Vein endothelial cell (primary cell): ENCODE data around the gene TIMMDC1. TPM values are rescaled to one million over a fixed set of nuclear protein-coding genes. Genes with fewer than 3 reads are reported as not detected.

Source experiments
- total RNA-seq: library from RNA; depleted of rRNA; stranded (reverse); fragments of >200 nt; gene quantifications from 2 replicates; pipeline ENCODE4 v1.2.3, GENCODE V29; 2012

Gene TIMMDC1, protein sequence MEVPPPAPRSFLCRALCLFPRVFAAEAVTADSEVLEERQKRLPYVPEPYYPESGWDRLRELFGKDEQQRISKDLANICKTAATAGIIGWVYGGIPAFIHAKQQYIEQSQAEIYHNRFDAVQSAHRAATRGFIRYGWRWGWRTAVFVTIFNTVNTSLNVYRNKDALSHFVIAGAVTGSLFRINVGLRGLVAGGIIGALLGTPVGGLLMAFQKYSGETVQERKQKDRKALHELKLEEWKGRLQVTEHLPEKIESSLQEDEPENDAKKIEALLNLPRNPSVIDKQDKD
- 35.6 and 44.7 TPM in 2 replicates for total RNA-seq

DNA sequence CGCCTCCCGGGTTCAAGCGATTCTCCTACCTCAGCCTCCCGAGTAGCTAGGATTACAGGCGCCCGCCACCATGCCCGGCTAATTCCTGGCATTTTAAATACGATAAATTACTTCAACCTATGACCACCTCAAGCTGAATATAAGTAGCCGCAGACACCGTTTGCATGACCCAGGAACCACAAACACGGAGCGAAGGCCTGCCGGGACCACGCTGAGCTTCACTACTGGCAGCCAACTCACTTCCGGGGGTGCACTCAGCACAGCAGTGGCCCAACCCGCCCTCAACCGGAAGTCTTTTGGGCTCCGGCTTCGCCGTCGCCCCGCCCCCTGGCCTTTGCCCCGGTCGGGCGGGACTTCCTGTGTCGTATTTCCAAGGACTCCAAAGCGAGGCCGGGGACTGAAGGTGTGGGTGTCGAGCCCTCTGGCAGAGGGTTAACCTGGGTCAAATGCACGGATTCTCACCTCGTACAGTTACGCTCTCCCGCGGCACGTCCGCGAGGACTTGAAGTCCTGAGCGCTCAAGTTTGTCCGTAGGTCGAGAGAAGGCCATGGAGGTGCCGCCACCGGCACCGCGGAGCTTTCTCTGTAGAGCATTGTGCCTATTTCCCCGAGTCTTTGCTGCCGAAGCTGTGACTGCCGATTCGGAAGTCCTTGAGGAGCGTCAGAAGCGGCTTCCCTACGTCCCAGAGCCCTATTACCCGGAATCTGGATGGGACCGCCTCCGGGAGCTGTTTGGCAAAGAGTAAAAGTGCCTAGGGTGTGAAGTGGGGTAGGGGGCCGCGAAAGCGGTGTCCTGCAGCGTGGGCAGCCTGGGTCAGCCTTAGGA, at the start of gene TIMMDC1:
TIMMDC1 (plus strand) TSS at position 362 of the 826 bp plus-strand sequence; CDS start at position 549, 187 bp downstream.

DNA sequence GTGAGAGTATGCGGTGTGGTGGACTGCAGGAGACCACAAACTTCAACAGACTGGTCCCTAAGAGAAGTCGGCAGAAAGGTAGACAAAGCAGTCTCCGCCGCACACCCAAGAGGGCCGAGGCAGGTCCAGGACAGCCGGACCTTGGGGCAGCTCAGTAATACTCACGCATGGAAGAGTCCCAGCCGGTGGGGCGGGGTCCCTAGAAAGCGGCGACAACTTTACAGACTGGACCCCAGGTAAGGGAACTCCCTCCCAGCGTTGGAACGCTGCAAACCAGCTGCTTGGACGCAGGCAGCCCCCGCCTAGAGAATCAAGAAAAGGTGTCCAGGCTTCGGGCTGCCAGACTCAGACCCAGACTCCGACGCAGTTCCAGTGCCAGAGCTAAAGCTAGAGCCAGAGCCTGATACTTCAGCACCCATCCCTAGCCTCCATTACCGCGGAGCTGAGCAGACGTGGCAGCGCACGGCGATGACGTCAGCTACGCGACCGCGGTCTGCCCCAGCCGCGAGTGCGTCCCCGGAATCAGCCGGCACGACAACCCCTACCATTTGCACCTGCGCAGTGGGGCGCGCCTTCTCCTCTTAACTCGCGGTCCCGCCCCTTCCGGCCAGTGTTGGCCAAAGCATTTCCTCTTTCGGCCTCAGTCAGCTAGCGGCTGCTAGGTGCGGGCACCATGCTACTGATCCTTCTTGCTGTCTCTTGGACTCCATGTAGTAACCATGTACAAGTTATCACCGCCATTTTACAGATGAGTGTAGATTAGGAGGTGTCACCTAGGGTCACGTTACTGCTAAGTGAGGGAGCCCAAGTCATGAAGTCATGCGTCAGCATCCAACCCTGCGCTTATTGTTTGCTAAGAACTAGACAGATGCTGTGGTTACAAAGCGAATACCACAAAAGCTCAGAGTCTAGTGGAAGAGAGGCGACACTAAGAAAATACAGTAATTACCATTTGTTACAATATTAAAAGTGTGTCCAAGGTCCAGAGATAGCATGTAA, 34.9 kb upstream of the TIMMDC1 start, which contains the start of gene TMEM39A:
TMEM39A (minus strand) TSS at position 445 of the 999 bp plus-strand sequence. CDS start 1,541 bp downstream, outside the sequence.

DNA sequence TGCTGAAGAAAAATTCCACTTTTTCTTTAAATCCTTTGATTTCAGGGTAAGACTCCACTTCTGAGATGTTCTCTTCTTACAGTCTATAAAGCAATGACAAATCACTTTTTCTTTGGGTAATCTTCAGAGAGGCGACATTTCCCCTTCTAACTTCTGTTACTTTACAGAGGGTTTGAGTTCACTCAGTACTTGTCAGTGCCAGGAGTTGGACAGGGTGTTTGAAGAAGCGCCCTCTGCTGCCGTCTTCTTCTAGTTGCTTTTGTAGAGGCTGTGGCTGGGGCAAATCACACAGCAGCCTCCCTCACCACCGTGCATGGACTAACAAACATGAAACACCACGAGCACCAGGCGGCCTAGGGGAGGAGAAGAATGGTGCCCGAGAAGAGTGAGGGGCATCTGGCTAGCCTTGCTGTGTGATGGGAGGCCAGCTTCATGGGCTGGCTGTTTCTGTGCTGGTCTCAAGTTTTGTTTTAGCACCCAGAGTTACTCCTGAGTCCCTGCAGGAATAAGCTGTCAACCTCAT, 61.2 kb downstream of the TIMMDC1 start, which contains the start of gene CD80:
CD80 (minus strand) TSS at position 174 of the 523 bp plus-strand sequence. CDS start 1,886 bp downstream, outside the sequence.

Other genes starting within 250 kb of the TIMMDC1 start
- gene ARHGAP31, start 204.2 kb upstream of the TIMMDC1 start, total RNA-seq, result 63.7 and 74.6 TPM in 2 replicates
- 44.1 and 46.0 TPM in 2 replicates for gene TMEM39A, start 34.9 kb upstream of the TIMMDC1 start, total RNA-seq
- 14.7 and 25.2 TPM in 2 replicates for gene POGLUT1, start 29.6 kb upstream of the TIMMDC1 start, total RNA-seq
- gene CD80, start 61.1 kb downstream of the TIMMDC1 start, total RNA-seq, result not detected in 2 replicates
- gene ADPRH, start 80.9 kb downstream of the TIMMDC1 start, total RNA-seq, result 5.9 and 9.2 TPM in 2 replicates
- gene PLA1A, start 99.3 kb downstream of the TIMMDC1 start, total RNA-seq, result 0.96 and 1.3 TPM in 2 replicates
- 0.33 and 0.48 TPM in 2 replicates for gene POPDC2, start 162.0 kb downstream of the TIMMDC1 start, total RNA-seq
- 8.9 and 10.5 TPM in 2 replicates for gene COX17, start 178.9 kb downstream of the TIMMDC1 start, total RNA-seq
- 0.10 and 0.33 TPM in 2 replicates for gene CFAP91, start 204.5 kb downstream of the TIMMDC1 start, total RNA-seq